ENCODE results near the gene MLLT10.
"Not testable (repeated sequence)": the region's sequence is repeated elsewhere in the genome, so short reads cannot be mapped to it uniquely, and the experiment has no call there.

MLLT10 gene

GRCh38 chr10:21570761-21571521, 36.9 kb downstream of the MLLT10 start:
- H3K4me2 ChIP-seq (ENCODE audit: low read length), result no peak overlapping the region
- no peak overlapping the region for H3K4me3 ChIP-seq (ENCODE audit: low read depth, low read length)
- no peaks in the 10 kb centered on the region for H3K27me3 ChIP-seq (ENCODE audit: control insufficient read depth, insufficient read depth, low read length)
- no peak overlapping the region for H3K9ac ChIP-seq
- no peak overlapping the region for H2AFZ ChIP-seq
- H3K9me3 ChIP-seq (ENCODE audit: control insufficient read depth, low read length), result no peaks in the 10 kb centered on the region
- TF ChIP-seq, protein P1, sequence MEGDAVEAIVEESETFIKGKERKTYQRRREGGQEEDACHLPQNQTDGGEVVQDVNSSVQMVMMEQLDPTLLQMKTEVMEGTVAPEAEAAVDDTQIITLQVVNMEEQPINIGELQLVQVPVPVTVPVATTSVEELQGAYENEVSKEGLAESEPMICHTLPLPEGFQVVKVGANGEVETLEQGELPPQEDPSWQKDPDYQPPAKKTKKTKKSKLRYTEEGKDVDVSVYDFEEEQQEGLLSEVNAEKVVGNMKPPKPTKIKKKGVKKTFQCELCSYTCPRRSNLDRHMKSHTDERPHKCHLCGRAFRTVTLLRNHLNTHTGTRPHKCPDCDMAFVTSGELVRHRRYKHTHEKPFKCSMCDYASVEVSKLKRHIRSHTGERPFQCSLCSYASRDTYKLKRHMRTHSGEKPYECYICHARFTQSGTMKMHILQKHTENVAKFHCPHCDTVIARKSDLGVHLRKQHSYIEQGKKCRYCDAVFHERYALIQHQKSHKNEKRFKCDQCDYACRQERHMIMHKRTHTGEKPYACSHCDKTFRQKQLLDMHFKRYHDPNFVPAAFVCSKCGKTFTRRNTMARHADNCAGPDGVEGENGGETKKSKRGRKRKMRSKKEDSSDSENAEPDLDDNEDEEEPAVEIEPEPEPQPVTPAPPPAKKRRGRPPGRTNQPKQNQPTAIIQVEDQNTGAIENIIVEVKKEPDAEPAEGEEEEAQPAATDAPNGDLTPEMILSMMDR (IDR thresholded peaks at IDR 0.05), result no peak
- no peak overlapping the region for H3K27ac ChIP-seq
- no peaks in the 10 kb centered on the region for H3K36me3 ChIP-seq (ENCODE audit: control insufficient read depth, insufficient read depth, low read length)
- peaks cover 61% of the 10 kb centered on the region for H3K79me2 ChIP-seq
- H3K4me1 ChIP-seq, result peaks cover 9% of the 10 kb centered on the region

GRCh38 chr10:21572578-21572977, 38.5 kb downstream of the MLLT10 start:
- TF ChIP-seq, protein P1 (IDR thresholded peaks at IDR 0.05), result no peak

DNA sequence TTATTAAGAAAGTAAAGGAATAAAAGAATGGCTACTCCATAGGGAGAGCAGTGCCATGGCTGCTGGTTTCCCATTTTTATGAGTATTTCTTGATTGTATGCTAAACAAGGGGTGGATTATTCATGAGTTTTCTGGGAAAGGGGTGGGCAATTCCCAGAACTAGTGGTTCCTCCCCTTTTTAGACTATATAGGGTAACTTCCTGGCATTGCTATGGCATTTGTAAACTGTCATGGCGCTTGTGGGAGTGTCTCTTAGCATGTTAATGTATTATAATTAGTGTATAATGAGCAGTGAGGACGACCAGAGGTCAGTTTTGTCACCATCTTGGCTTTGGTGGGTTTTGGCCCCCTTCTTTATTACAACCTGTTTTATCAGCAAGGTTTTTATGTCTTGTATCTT, 40.5 kb downstream of the MLLT10 start:
- H3K27ac ChIP-seq; H3K9me3 ChIP-seq (ENCODE audit: control insufficient read depth, low read length); H3K36me3 ChIP-seq (ENCODE audit: control insufficient read depth, insufficient read depth, low read length); H3K4me1 ChIP-seq; H3K27me3 ChIP-seq (ENCODE audit: control insufficient read depth, insufficient read depth, low read length); H3K4me2 ChIP-seq (ENCODE audit: low read length); H2AFZ ChIP-seq; H3K9ac ChIP-seq; H3K4me3 ChIP-seq (ENCODE audit: low read depth, low read length): not testable (repeated sequence)
- peaks cover 55% of the 10 kb centered on the region for H3K79me2 ChIP-seq

More at GRCh38 chr10:21572578-21572977, 38.5 kb downstream of the MLLT10 start:
- Histone ChIP-seq H3K36me3 (ENCODE audit: control insufficient read depth, insufficient read depth, low read length) (no peaks in the 10 kb centered on the region), H3K4me3 (ENCODE audit: low read depth, low read length) (no peak overlapping the region), H3K4me2 (ENCODE audit: low read length) (no peak overlapping the region), H3K9me3 (ENCODE audit: control insufficient read depth, low read length) (no peaks in the 10 kb centered on the region), H3K27me3 (ENCODE audit: control insufficient read depth, insufficient read depth, low read length) (no peaks in the 10 kb centered on the region), H3K27ac (no peak overlapping the region), H3K79me2 (peaks cover 56% of the 10 kb centered on the region), H3K4me1 (peaks cover 9% of the 10 kb centered on the region), H3K9ac (no peak overlapping the region), H2AFZ (no peak overlapping the region)

- no peaks in the 10 kb centered on the region for H3K4me1 ChIP-seq
- peaks cover 77% of the 10 kb centered on the region for H3K79me2 ChIP-seq
- H3K27me3 ChIP-seq (ENCODE audit: control insufficient read depth, insufficient read depth, low read length), result no peaks in the 10 kb centered on the region
- no peak overlapping the region for H3K9ac ChIP-seq
- no peak overlapping the region for H2AFZ ChIP-seq
- no peak overlapping the region for H3K4me3 ChIP-seq (ENCODE audit: low read depth, low read length)
- H3K9me3 ChIP-seq (ENCODE audit: control insufficient read depth, low read length), result no peaks in the 10 kb centered on the region
- no peaks in the 10 kb centered on the region for H3K36me3 ChIP-seq (ENCODE audit: control insufficient read depth, insufficient read depth, low read length)
- H3K4me2 ChIP-seq (ENCODE audit: low read length), result no peak overlapping the region
- no peak overlapping the region for H3K27ac ChIP-seq
- TF ChIP-seq, protein P1 (IDR thresholded peaks at IDR 0.05), result no peak
Observed at GRCh38 chr10:21579291-21579690, 45.3 kb downstream of the MLLT10 start.

- H3K4me3 ChIP-seq (ENCODE audit: low read depth, low read length); H3K27ac ChIP-seq; H3K36me3 ChIP-seq (ENCODE audit: control insufficient read depth, insufficient read depth, low read length); H2AFZ ChIP-seq; H3K27me3 ChIP-seq (ENCODE audit: control insufficient read depth, insufficient read depth, low read length); H3K9ac ChIP-seq; H3K9me3 ChIP-seq (ENCODE audit: control insufficient read depth, low read length); H3K4me1 ChIP-seq; H3K4me2 ChIP-seq (ENCODE audit: low read length): not testable (repeated sequence)
- H3K79me2 ChIP-seq, result peaks cover 68% of the 10 kb centered on the region
Observed at GRCh38 chr10:21581421-21581834, 47.4 kb downstream of the MLLT10 start.
